GM23248 (cell line): Measurements from ENCODE around the gene CHRNB1. TPM values are rescaled to one million over a fixed set of nuclear protein-coding genes. Genes with fewer than 3 reads are reported as not detected.

ENCODE experiments used
- DNase-seq: peaks from one replicate; pipeline ENCODE4 v3.0.0-alpha.2; 2015
- H2AFZ ChIP-seq: fragments of 200-600 bp; sonication (generic); 2 replicates; pipeline ENCODE4 v1.6.1; 2016; ENCODE audit warnings: antibody characterized with exemption
- H3F3A ChIP-seq: fragments of 200-600 bp; sonication (generic); 2 replicates; pipeline ENCODE4 v1.6.1; 2016; ENCODE audit warnings: mild to moderate bottlenecking, antibody characterized with exemption, mixed run types; ENCODE audit not compliant: insufficient read depth
- H3K27ac ChIP-seq: fragments of 200-600 bp; sonication (generic); 2 replicates; pipeline ENCODE4 v1.5.1; 2016; ENCODE audit warnings: mild to moderate bottlenecking
- H3K27me3 ChIP-seq: fragments of 200-600 bp; sonication (generic); replicated peaks from 2 replicates; pipeline ENCODE4 v1.6.1; 2016; ENCODE audit warnings: mild to moderate bottlenecking; ENCODE audit not compliant: insufficient read depth
- H3K36me3 ChIP-seq: fragments of 200-600 bp; sonication (generic); 2 replicates; pipeline ENCODE4 v1.6.1; 2016; ENCODE audit warnings: low read depth, mild to moderate bottlenecking
- H3K4me1 ChIP-seq: fragments of 200-600 bp; sonication (generic); 2 replicates; pipeline ENCODE4 v1.6.1; 2016; ENCODE audit warnings: mild to moderate bottlenecking; ENCODE audit not compliant: insufficient read depth
- H3K4me2 ChIP-seq: fragments of 200-600 bp; sonication (generic); one replicate; pipeline ENCODE4 v1.6.1; 2016; ENCODE audit warnings: mild to moderate bottlenecking; ENCODE audit not compliant: unreplicated experiment
- H3K4me3 ChIP-seq: fragments of 200-600 bp; sonication (generic); 2 replicates; pipeline ENCODE4 v1.5.1; 2016; ENCODE audit warnings: mild to moderate bottlenecking
- H3K79me2 ChIP-seq: fragments of 200-600 bp; sonication (generic); 2 replicates; pipeline ENCODE4 v1.6.1; 2016; ENCODE audit warnings: mild to moderate bottlenecking; ENCODE audit not compliant: insufficient read depth
- H3K9ac ChIP-seq: fragments of 200-600 bp; sonication (generic); 2 replicates; pipeline ENCODE4 v1.6.1; 2016; ENCODE audit warnings: mild to moderate bottlenecking
- H3K9me2 ChIP-seq: fragments of 200-600 bp; sonication (generic); 2 replicates; pipeline ENCODE4 v1.6.1; 2016; ENCODE audit warnings: mixed run types, mild to moderate bottlenecking, moderate library complexity; ENCODE audit not compliant: insufficient read depth
- H3K9me3 ChIP-seq: fragments of 200-600 bp; sonication (generic); one replicate; pipeline ENCODE4 v1.6.1; 2017; ENCODE audit warnings: low read depth
- H4K20me1 ChIP-seq: fragments of 200-600 bp; sonication (generic); 2 replicates; pipeline ENCODE4 v1.6.0; 2016; ENCODE audit not compliant: insufficient read depth
- EZH2 ChIP-seq: fragments of 200-600 bp; sonication (generic); IDR thresholded peaks from 2 replicates; pipeline ENCODE4 v1.6.1; 2018; ENCODE audit warnings: antibody characterized with exemption, mild to moderate bottlenecking; ENCODE audit not compliant: insufficient read depth, poor library complexity, severe bottlenecking
- EZH2phosphoT487 ChIP-seq: fragments of 200-600 bp; sonication (generic); IDR thresholded peaks from 2 replicates; pipeline ENCODE4 v1.6.1; 2018; ENCODE audit warnings: antibody characterized with exemption, moderate library complexity, mild to moderate bottlenecking, low read depth; ENCODE audit not compliant: insufficient read depth
- WGBS, 2 experiments: methylation state at CpG; one replicate each; pipeline ENCODE4 v1.1.6; 2015 to 2017; ENCODE audit warnings: low lambda C conversion rate in 2 of 2, low coverage in 1 of 2; ENCODE audit errors: missing lambda C conversion rate in 2 of 2; 5-methylcytosine and 5-hydroxymethylcytosine counted together
- in situ Hi-C: fragments of 300-500 bp; cut with MboI; formaldehyde crosslinking; loops from 2 replicates; pipeline ENCODE4 v1.15.0; 2020
- polyA plus RNA-seq: library from polyadenylated mRNA; unstranded; fragments of >200 nt; fragmentation: Nextera tagmentation; extraction: Ambion mirVana; gene quantifications from 2 replicates; pipeline ENCODE4 v1.2.1, GENCODE V29; 2016
- total RNA-seq: library from RNA; depleted of rRNA; stranded (reverse); fragments of >200 nt; shearing (Covaris generic); gene quantifications from 2 replicates; pipeline ENCODE4 v1.2.3, GENCODE V29; 2014

The CHRNB1 gene
- total and polyA plus RNA-seq, 2 experiments from 2014 or later = 3.5 to 4.9 TPM

DNA sequence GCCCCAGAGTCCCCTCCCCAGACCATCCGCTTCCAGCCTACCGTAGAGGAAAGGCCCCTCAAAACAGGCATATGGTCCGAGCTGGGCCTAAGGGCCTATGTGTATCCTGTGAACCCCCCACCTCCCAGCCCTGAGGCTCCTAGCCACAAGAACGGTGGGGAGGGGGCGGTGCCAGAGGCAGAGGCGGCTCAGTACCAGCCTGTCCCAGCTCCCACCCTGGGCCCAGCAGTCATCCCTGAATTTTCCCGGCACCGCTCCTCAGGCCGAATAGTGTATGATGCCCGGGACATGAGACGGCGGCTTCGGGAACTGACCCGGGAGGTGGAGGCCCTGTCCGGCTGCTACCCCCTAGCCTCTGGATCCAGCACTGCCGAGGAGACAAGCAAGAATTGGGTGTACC is 23.7 kb upstream of the CHRNB1 start:
- Histone ChIP-seq H3K4me2 (no peak overlapping the region), H3K27me3 (no peaks in the 10 kb centered on the region), H4K20me1 (no peaks in the 10 kb centered on the region), H3K4me1 (no peaks in the 10 kb centered on the region), H3K36me3 (no peaks in the 10 kb centered on the region), H3K9me2 (no peaks in the 10 kb centered on the region), H2AFZ (no peak overlapping the region), H3F3A (no peaks in the 10 kb centered on the region), H3K4me3 (no peak overlapping the region), H3K79me2 (no peaks in the 10 kb centered on the region), H3K9me3 (no peaks in the 10 kb centered on the region), H3K9ac (no peak overlapping the region), H3K27ac (no peak overlapping the region)
- in situ Hi-C loops = no loop called here
- 93 to 94% methylated on average over 16 of the region's 16 CpGs for WGBS, 2 experiments
- no peak for TF ChIP-seq EZH2
- no peak for TF ChIP-seq EZH2phosphoT487
- no peak for DNase-seq

DNA sequence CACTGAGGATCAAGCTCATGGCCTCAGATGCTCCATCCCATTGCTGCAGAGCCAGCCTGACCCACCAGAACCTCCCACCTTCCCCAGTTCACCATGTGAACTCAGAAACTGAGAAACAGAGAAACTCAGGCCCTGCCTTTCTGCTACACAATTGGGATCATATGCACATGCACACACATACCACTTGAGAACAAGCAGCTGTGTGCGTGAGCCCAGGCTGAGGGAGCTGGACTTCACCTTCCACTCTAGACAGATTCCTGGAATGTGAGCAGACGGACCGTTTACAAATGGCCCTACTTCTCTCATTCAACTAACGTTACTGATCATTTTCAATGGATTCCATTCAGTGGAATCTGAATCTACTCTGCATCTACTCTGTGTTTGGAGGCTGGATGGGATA is 21.2 kb upstream of the CHRNB1 start:
- WGBS, 2 experiments = 78 to 79% methylated on average over 4 of the region's 4 CpGs
- H3K27ac ChIP-seq = no peak overlapping the region
- H3K79me2 ChIP-seq = no peaks in the 10 kb centered on the region
- H3K4me3 ChIP-seq = no peak overlapping the region
- TF ChIP-seq EZH2phosphoT487 = no peak
- TF ChIP-seq EZH2 = no peak
- DNase-seq = no peak
- no peaks in the 10 kb centered on the region for H3K36me3 ChIP-seq
- H3K27me3 ChIP-seq = no peaks in the 10 kb centered on the region
- no peak overlapping the region for H2AFZ ChIP-seq
- H4K20me1 ChIP-seq = no peaks in the 10 kb centered on the region
- in situ Hi-C loops = no loop called here
- H3K9ac ChIP-seq = no peak overlapping the region
- H3K4me1 ChIP-seq = no peaks in the 10 kb centered on the region
- no peaks in the 10 kb centered on the region for H3K9me2 ChIP-seq
- H3K4me2 ChIP-seq = no peak overlapping the region
- no peaks in the 10 kb centered on the region for H3F3A ChIP-seq
- H3K9me3 ChIP-seq = no peaks in the 10 kb centered on the region

DNA sequence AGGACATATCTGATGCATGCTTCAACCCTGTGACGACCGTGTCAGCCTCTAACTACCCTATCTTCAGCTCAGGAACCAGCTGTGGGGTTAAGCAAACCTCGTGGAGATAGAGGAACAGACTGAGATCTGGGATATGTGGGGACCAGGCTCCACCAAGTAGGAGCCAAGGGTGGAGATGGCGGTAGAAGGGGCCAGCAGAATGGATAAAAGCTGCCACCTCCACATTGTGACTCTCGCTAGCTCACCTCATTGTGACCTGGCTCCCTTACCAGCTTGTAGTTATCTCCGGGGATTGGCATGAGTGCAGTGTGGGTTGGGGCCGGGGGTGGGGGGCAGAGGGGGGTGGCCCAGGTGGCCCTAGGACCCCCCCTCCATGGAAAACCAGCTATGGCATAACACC is 19.5 kb upstream of the CHRNB1 start, which contains the start of gene SPEM2:
TSS of gene SPEM2 (plus strand) at position 301 of the 400 bp plus-strand sequence. CDS start at position 374, 73 bp downstream.
- TF ChIP-seq EZH2phosphoT487 = no peak
- no peak for TF ChIP-seq EZH2
- no peaks in the 10 kb centered on the region for H3K36me3 ChIP-seq
- no peak for DNase-seq
- H3K4me3 ChIP-seq = no peak within 1 kb of the TSS
- no peaks in the 10 kb centered on the region for H3K9me2 ChIP-seq
- in situ Hi-C loops = no loop called here
- no peak within 1 kb of the TSS for H3K9ac ChIP-seq
- WGBS, 2 experiments = 76 to 77% methylated on average over 7 of the region's 7 CpGs
- no peaks in the 10 kb centered on the region for H3F3A ChIP-seq
- H3K27me3 ChIP-seq = no peaks in the 10 kb centered on the region
- H2AFZ ChIP-seq = no peak within 1 kb of the TSS
- H3K79me2 ChIP-seq = no peaks in the 10 kb centered on the region
- no peaks in the 10 kb centered on the region for H3K4me1 ChIP-seq
- H4K20me1 ChIP-seq = no peaks in the 10 kb centered on the region
- no peak within 1 kb of the TSS for H3K4me2 ChIP-seq
- H3K27ac ChIP-seq = no peak within 1 kb of the TSS
- no peaks in the 10 kb centered on the region for H3K9me3 ChIP-seq

DNA sequence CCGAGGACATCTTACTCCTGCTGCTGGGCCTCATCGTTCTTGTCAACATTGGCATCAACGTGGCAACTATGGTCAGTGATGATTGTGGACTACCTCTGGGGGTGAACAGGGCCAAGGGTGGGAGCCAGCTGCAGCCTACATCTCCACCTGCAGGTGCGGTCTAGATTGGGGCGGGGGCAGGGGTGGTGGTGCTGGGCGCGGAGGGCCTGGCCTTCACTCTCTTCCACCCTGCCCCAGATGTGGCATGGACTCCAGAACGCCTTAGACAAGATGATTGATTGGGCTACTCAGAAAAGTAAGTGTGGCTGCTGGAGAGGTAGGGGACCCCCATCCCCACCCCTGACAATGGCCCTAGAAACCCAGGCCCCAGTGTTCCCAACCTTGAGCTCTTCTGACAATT is 19.1 kb upstream of the CHRNB1 start:
- H3K79me2 ChIP-seq = no peaks in the 10 kb centered on the region
- H3K36me3 ChIP-seq = no peaks in the 10 kb centered on the region
- 81 to 84% methylated on average over 8 of the region's 8 CpGs for WGBS, 2 experiments
- no peak overlapping the region for H3K27ac ChIP-seq
- no peak for DNase-seq
- no peaks in the 10 kb centered on the region for H3K27me3 ChIP-seq
- no peaks in the 10 kb centered on the region for H3K9me2 ChIP-seq
- H3K4me1 ChIP-seq = no peaks in the 10 kb centered on the region
- no peak overlapping the region for H2AFZ ChIP-seq
- no peak for TF ChIP-seq EZH2
- H3K4me2 ChIP-seq = no peak overlapping the region
- H3K9me3 ChIP-seq = no peaks in the 10 kb centered on the region
- in situ Hi-C loops = no loop called here
- H3K4me3 ChIP-seq = no peak overlapping the region
- H3F3A ChIP-seq = no peaks in the 10 kb centered on the region
- no peaks in the 10 kb centered on the region for H4K20me1 ChIP-seq
- H3K9ac ChIP-seq = no peak overlapping the region
